ENCODE data around the gene CNOT3. TPM values are rescaled to one million over a fixed set of nuclear protein-coding genes. Genes with fewer than 3 reads are reported as not detected.
"Not testable (repeated sequence)": the region's sequence is repeated elsewhere in the genome, so short reads cannot be mapped to it uniquely, and the experiment has no call there.

CNOT3 gene
- total and polyA plus RNA-seq, 2 donors (not counting 1 experiment from before 2014, with no cell fraction given) = 28.1 to 82.1 TPM

- peak overlapping the region; percentile 87 for H2AFZ ChIP-seq (ENCODE audit: insufficient read depth, low read depth, low read length, poor library complexity, severe bottlenecking)
- H3K79me2 ChIP-seq (ENCODE audit: control insufficient read depth, insufficient read depth, low read length) = no peaks in the 10 kb centered on the region
- peaks cover 0 to 34% (median 15%) of the 10 kb centered on the region in 4 experiments for H3K27me3 ChIP-seq (replicated peaks in 1 of 4; ENCODE audit: control extremely low read depth in 1 of 4, control insufficient read depth in 3 of 4, insufficient read depth in 4 of 4, low read length in 3 of 4)
- peaks cover 0 to 23% (median 0%) of the 10 kb centered on the region in 3 donors for H3K9me3 ChIP-seq (ENCODE audit: control extremely low read depth in 1 of 3, control insufficient read depth in 2 of 3, insufficient read depth in 1 of 3, low read length in 2 of 3)
- peak; percentile 56 for DNase-seq
- peak overlapping the region in 2 of 5 experiments; percentile 37 to 50 for H3K4me3 ChIP-seq (ENCODE audit: control extremely low read depth in 1 of 5, extremely low read depth in 1 of 5, insufficient read depth in 1 of 5, low read depth in 2 of 5, low read length in 4 of 5)
- H3K4me1 Mint-ChIP-seq = peaks cover 7% of the 10 kb centered on the region
- H3K9me3 Mint-ChIP-seq (ENCODE audit: insufficient read depth) = no peaks in the 10 kb centered on the region
- 3% methylated on average over 12 of the region's 14 CpGs for WGBS (ENCODE audit: insufficient coverage)
- H3K27ac ChIP-seq (ENCODE audit: low read length in 2 of 2) = no peak overlapping the region
- H3K27ac Mint-ChIP-seq = peak overlapping the region; percentile 7
- H3K4me2 ChIP-seq (replicated peaks; ENCODE audit: low read depth, low read length, poor library complexity, severe bottlenecking) = peak overlapping the region; percentile 77
- H3K36me3 ChIP-seq (replicated peaks in 1 of 2; ENCODE audit: control extremely low read depth in 1 of 2, control insufficient read depth in 1 of 2, extremely low read depth in 1 of 2, insufficient read depth in 2 of 2, low read length in 1 of 2) = no peaks in the 10 kb centered on the region
- CTCF ChIA-PET = no interaction called here
- H3K4me3 Mint-ChIP-seq = peak overlapping the region; percentile 69
- no peaks in the 10 kb centered on the region for H4K20me1 ChIP-seq (ENCODE audit: control insufficient read depth, insufficient read depth, low read length, poor library complexity, severe bottlenecking)
- peak; percentile 35 for ATAC-seq (ENCODE audit: low read depth)
- intact Hi-C loops (cut with micrococcal nuclease) = no loop called here
- H3K4me1 ChIP-seq (ENCODE audit: control insufficient read depth in 2 of 2, insufficient read depth in 2 of 2, low read length in 2 of 2) = peaks cover 15 to 16% of the 10 kb centered on the region in 2 donors
- peak overlapping the region; percentile 8 for H3K9ac ChIP-seq (ENCODE audit: low read length)
- no peak for TF ChIP-seq EZH2 (IDR thresholded peaks at IDR 0.05; ENCODE audit: borderline replicate concordance, insufficient read depth, low read depth, low read length, poor library complexity, severe bottlenecking)
- TF ChIP-seq CTCF (IDR thresholded peaks at IDR 0.05) = no peak
- POLR2A ChIA-PET = no interaction called here
- peaks cover 18% of the 10 kb centered on the region for H3K27me3 Mint-ChIP-seq
Measured at GRCh38 chr19:54096617-54097106, 40.9 kb upstream of the CNOT3 start.

GRCh38 chr19:54099190-54099902, 38.2 kb upstream of the CNOT3 start:
- H4K20me1 ChIP-seq (ENCODE audit: control insufficient read depth, insufficient read depth, low read length, poor library complexity, severe bottlenecking) = no peaks in the 10 kb centered on the region
- peaks cover 16% of the 10 kb centered on the region for H3K79me2 ChIP-seq (ENCODE audit: control insufficient read depth, insufficient read depth, low read length)
- H3K36me3 ChIP-seq (replicated peaks in 1 of 2; ENCODE audit: control extremely low read depth in 1 of 2, control insufficient read depth in 1 of 2, extremely low read depth in 1 of 2, insufficient read depth in 2 of 2, low read length in 1 of 2) = no peaks in the 10 kb centered on the region
- H2AFZ ChIP-seq (ENCODE audit: insufficient read depth, low read depth, low read length, poor library complexity, severe bottlenecking) = no peak overlapping the region
- peaks cover 20% of the 10 kb centered on the region for H3K4me1 Mint-ChIP-seq
- no peak overlapping the region for H3K9ac ChIP-seq (ENCODE audit: low read length)
- ChIA-PET CTCF (no interaction called here), POLR2A (no interaction called here)
- H3K4me1 ChIP-seq (ENCODE audit: control insufficient read depth in 2 of 2, insufficient read depth in 2 of 2, low read length in 2 of 2) = peaks cover 20 to 28% of the 10 kb centered on the region in 2 donors
- DNase-seq (no peak), ATAC-seq (ENCODE audit: low read depth) (no peak)
- no peak overlapping the region for H3K4me2 ChIP-seq (replicated peaks; ENCODE audit: low read depth, low read length, poor library complexity, severe bottlenecking)
- H3K9me3 ChIP-seq (ENCODE audit: control extremely low read depth in 1 of 3, control insufficient read depth in 2 of 3, insufficient read depth in 1 of 3, low read length in 2 of 3) = peaks cover 0 to 19% (median 0%) of the 10 kb centered on the region in 3 donors
- no peak overlapping the region for H3K4me3 Mint-ChIP-seq
- WGBS (ENCODE audit: insufficient coverage) = 97% methylated on average over 6 of the region's 12 CpGs
- no peaks in the 10 kb centered on the region for H3K9me3 Mint-ChIP-seq (ENCODE audit: insufficient read depth)
- TF ChIP-seq CTCF (IDR thresholded peaks at IDR 0.05) = no peak
- no peak for TF ChIP-seq EZH2 (IDR thresholded peaks at IDR 0.05; ENCODE audit: borderline replicate concordance, insufficient read depth, low read depth, low read length, poor library complexity, severe bottlenecking)
- intact Hi-C loops (cut with micrococcal nuclease) = no loop called here
- no peak overlapping the region for H3K4me3 ChIP-seq (ENCODE audit: control extremely low read depth in 1 of 5, extremely low read depth in 1 of 5, insufficient read depth in 1 of 5, low read depth in 2 of 5, low read length in 4 of 5)
- H3K27me3 Mint-ChIP-seq = peaks cover 8% of the 10 kb centered on the region
- no peak overlapping the region for H3K27ac ChIP-seq (ENCODE audit: low read length in 2 of 2)
- peaks cover 0 to 21% (median 12%) of the 10 kb centered on the region in 4 experiments for H3K27me3 ChIP-seq (replicated peaks in 1 of 4; ENCODE audit: control extremely low read depth in 1 of 4, control insufficient read depth in 3 of 4, insufficient read depth in 4 of 4, low read length in 3 of 4)
- H3K27ac Mint-ChIP-seq = no peak overlapping the region

- POLR2A ChIA-PET; H3K27ac ChIP-seq (ENCODE audit: low read length in 2 of 2); H3K9ac ChIP-seq (ENCODE audit: low read length); H3K9me3 Mint-ChIP-seq (ENCODE audit: insufficient read depth); H3K4me3 Mint-ChIP-seq; H2AFZ ChIP-seq (ENCODE audit: insufficient read depth, low read depth, low read length, poor library complexity, severe bottlenecking); H4K20me1 ChIP-seq (ENCODE audit: control insufficient read depth, insufficient read depth, low read length, poor library complexity, severe bottlenecking); CTCF ChIA-PET; DNase-seq; H3K27me3 Mint-ChIP-seq; H3K4me2 ChIP-seq (replicated peaks; ENCODE audit: low read depth, low read length, poor library complexity, severe bottlenecking); H3K27ac Mint-ChIP-seq; H3K36me3 ChIP-seq (replicated peaks in 1 of 2; ENCODE audit: control extremely low read depth in 1 of 2, control insufficient read depth in 1 of 2, extremely low read depth in 1 of 2, insufficient read depth in 2 of 2, low read length in 1 of 2); ATAC-seq (ENCODE audit: low read depth): not testable (repeated sequence)
- WGBS (ENCODE audit: insufficient coverage) = 98% methylated on average over 7 of the region's 9 CpGs
- intact Hi-C loops (cut with micrococcal nuclease) = loop anchor here (5.0 kb wide), 1 partner anchor 903 kb away; no protein-coding TSS in a partner anchor
- Histone ChIP-seq H3K4me1 (ENCODE audit: control insufficient read depth in 2 of 2, insufficient read depth in 2 of 2, low read length in 2 of 2) (peaks cover 18 to 28% of the 10 kb centered on the region in 2 donors), H3K9me3 (ENCODE audit: control extremely low read depth in 1 of 3, control insufficient read depth in 2 of 3, insufficient read depth in 1 of 3, low read length in 2 of 3) (peaks cover 0 to 15% (median 0%) of the 10 kb centered on the region in 3 donors), H3K4me3 (ENCODE audit: control extremely low read depth in 1 of 5, extremely low read depth in 1 of 5, insufficient read depth in 1 of 5, low read depth in 2 of 5, low read length in 4 of 5) (peak overlapping the region in 1 of 5 experiments; percentile 5), H3K27me3 (replicated peaks in 1 of 4; ENCODE audit: control extremely low read depth in 1 of 4, control insufficient read depth in 3 of 4, insufficient read depth in 4 of 4, low read length in 3 of 4) (peaks cover 0 to 16% (median 8%) of the 10 kb centered on the region in 4 experiments), H3K79me2 (ENCODE audit: control insufficient read depth, insufficient read depth, low read length) (peaks cover 22% of the 10 kb centered on the region)
- H3K4me1 Mint-ChIP-seq = peaks cover 22% of the 10 kb centered on the region
Measured at GRCh38 chr19:54099903-54100255, 37.7 kb upstream of the CNOT3 start.
